ENCODE measurements around the gene THSD7A. TPM values are rescaled to one million over a fixed set of nuclear protein-coding genes. Genes with fewer than 3 reads are reported as not detected.

THSD7A gene
- total and polyA plus RNA-seq, 10 of the 15 experiments (the other 5 are each of a cell fraction or from before 2014, with no cell fraction given): 0.03 to 0.09 (median 0.03) TPM; not detected in 7

DNA sequence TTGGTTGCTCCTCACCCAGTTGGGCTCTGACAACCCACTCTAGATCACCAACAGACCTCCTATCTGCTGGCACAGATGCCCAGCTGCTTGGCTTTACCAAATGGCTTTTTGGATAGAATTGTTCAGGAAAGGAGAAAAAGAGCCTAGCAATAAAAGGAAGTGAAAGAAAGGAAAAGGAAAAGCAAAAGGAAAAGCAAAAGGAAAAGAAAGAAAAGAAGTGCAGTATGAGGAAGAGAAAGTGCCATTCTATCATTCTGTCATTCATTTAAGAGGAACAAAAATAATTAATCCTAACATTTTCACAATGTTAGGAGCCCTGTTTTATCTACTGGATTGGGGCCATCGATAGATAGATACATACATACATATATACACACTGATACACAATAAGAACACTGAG lies 353.6 kb downstream of the THSD7A start (continued):
- TF ChIP-seq, protein P1, sequence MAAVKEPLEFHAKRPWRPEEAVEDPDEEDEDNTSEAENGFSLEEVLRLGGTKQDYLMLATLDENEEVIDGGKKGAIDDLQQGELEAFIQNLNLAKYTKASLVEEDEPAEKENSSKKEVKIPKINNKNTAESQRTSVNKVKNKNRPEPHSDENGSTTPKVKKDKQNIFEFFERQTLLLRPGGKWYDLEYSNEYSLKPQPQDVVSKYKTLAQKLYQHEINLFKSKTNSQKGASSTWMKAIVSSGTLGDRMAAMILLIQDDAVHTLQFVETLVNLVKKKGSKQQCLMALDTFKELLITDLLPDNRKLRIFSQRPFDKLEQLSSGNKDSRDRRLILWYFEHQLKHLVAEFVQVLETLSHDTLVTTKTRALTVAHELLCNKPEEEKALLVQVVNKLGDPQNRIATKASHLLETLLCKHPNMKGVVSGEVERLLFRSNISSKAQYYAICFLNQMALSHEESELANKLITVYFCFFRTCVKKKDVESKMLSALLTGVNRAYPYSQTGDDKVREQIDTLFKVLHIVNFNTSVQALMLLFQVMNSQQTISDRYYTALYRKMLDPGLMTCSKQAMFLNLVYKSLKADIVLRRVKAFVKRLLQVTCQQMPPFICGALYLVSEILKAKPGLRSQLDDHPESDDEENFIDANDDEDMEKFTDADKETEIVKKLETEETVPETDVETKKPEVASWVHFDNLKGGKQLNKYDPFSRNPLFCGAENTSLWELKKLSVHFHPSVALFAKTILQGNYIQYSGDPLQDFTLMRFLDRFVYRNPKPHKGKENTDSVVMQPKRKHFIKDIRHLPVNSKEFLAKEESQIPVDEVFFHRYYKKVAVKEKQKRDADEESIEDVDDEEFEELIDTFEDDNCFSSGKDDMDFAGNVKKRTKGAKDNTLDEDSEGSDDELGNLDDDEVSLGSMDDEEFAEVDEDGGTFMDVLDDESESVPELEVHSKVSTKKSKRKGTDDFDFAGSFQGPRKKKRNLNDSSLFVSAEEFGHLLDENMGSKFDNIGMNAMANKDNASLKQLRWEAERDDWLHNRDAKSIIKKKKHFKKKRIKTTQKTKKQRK (IDR thresholded peaks at IDR 0.05; ENCODE audit: low read depth, low read length): no peak
- no peak for TF ChIP-seq SMAD1 (IDR thresholded peaks at IDR 0.05; ENCODE audit: low read depth, partially characterized antibody)
- TF ChIP-seq, protein P2, sequence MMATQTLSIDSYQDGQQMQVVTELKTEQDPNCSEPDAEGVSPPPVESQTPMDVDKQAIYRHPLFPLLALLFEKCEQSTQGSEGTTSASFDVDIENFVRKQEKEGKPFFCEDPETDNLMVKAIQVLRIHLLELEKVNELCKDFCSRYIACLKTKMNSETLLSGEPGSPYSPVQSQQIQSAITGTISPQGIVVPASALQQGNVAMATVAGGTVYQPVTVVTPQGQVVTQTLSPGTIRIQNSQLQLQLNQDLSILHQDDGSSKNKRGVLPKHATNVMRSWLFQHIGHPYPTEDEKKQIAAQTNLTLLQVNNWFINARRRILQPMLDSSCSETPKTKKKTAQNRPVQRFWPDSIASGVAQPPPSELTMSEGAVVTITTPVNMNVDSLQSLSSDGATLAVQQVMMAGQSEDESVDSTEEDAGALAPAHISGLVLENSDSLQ (IDR thresholded peaks at IDR 0.05): no peak
- no peak for TF ChIP-seq MTA2 (IDR thresholded peaks at IDR 0.05; ENCODE audit: low read depth)

DNA sequence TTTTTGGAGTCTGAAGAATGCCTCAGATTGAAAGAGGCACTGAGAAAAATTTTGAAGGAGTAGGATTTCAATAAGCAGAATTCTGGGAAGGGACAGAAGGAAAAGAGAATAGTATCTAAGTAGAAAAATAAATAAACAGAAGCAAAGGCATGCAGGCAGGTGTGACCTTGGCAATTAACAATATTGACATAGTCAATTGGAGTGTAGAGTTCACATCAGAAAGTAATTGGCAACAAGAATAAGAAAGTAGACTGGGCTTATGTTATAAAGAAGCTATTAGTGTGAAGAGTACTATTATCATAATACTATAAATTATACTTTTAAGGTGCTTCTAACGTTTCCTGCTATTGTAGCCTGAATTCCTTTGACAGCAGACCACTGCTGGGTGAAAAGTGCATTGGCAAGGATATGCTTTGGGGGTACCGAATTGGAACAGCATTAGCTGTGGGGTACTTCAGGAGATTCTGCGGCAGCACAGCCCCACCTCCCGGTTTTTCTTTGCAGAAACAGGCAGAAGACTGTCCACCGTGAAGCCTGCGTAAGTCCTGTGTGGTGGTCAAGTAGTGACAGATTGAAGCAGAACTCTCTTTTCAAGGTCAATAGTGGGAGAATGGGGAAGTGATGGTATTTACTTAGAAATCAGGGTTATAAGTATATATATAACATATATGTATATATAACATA lies 357.0 kb downstream of the THSD7A start:
- Histone ChIP-seq H3K4me1 (ENCODE audit: control insufficient read depth, insufficient read depth, low read length) (no peaks in the 10 kb centered on the region), H3K9ac (ENCODE audit: control insufficient read depth, insufficient read depth, low read length) (no peak overlapping the region), H3K4me2 (ENCODE audit: control insufficient read depth, insufficient read depth) (no peak overlapping the region), H3K27ac (ENCODE audit: control insufficient read depth, insufficient read depth) (no peak overlapping the region), H3K4me3 (no peak overlapping the region), H3K9me3 (replicated peaks; ENCODE audit: control insufficient read depth, insufficient read depth, low read length) (no peaks in the 10 kb centered on the region), H3K79me2 (ENCODE audit: control insufficient read depth, insufficient read depth, low read length) (no peaks in the 10 kb centered on the region), H2AFZ (ENCODE audit: control insufficient read depth, low read depth, low read length) (no peak overlapping the region), H4K20me1 (ENCODE audit: control insufficient read depth, insufficient read depth) (no peaks in the 10 kb centered on the region), H3K27me3 (replicated peaks in 1 of 2; ENCODE audit: control insufficient read depth in 2 of 2, insufficient read depth in 2 of 2, low read length in 1 of 2) (no peaks in the 10 kb centered on the region), H3K36me3 (ENCODE audit: control insufficient read depth in 2 of 2, insufficient read depth in 2 of 2, low read length in 1 of 2) (no peaks in the 10 kb centered on the region)
- ChIA-PET POLR2A (no interaction called here), SMC1A (ENCODE audit: uncharacterized antibody, unreplicated experiment) (no interaction called here), RAD21 (ENCODE audit: unreplicated experiment) (no interaction called here), CTCF (no interaction called here)
- in situ Hi-C loops (cut with MboI) (no loop called here), intact Hi-C loops (cut with micrococcal nuclease; ENCODE audit: unreplicated experiment) (no loop called here)
- FAIRE-seq (no peak), ATAC-seq (no peak), DNase-seq (ENCODE audit: low read depth, low spot score) (no peak)
- 46% methylated on average over 6 of the region's 6 CpGs for WGBS (ENCODE audit: insufficient coverage, insufficient replicate concordance, low lambda C conversion rate, missing lambda C conversion rate)
- no TSS peak for BruUV-seq (replicated peaks)
- TF ChIP-seq NR2F1 (conservative IDR thresholded peaks at IDR 0.05) (no peak), FOS (IDR thresholded peaks at IDR 0.05; ENCODE audit: borderline replicate concordance, extremely low read depth, insufficient read length) (no peak), JUNB (IDR thresholded peaks at IDR 0.05) (no peak), CBX3 (IDR thresholded peaks at IDR 0.05; ENCODE audit: borderline replicate concordance, low read depth) (no peak), EGR1 (IDR thresholded peaks at IDR 0.05; ENCODE audit: borderline replicate concordance in 1 of 2, low read depth in 2 of 2, low read length in 2 of 2) (no peak)
- TF ChIP-seq, protein P3, sequence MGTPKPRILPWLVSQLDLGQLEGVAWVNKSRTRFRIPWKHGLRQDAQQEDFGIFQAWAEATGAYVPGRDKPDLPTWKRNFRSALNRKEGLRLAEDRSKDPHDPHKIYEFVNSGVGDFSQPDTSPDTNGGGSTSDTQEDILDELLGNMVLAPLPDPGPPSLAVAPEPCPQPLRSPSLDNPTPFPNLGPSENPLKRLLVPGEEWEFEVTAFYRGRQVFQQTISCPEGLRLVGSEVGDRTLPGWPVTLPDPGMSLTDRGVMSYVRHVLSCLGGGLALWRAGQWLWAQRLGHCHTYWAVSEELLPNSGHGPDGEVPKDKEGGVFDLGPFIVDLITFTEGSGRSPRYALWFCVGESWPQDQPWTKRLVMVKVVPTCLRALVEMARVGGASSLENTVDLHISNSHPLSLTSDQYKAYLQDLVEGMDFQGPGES (IDR thresholded peaks at IDR 0.05): no peak
- TF ChIP-seq, protein P4, sequence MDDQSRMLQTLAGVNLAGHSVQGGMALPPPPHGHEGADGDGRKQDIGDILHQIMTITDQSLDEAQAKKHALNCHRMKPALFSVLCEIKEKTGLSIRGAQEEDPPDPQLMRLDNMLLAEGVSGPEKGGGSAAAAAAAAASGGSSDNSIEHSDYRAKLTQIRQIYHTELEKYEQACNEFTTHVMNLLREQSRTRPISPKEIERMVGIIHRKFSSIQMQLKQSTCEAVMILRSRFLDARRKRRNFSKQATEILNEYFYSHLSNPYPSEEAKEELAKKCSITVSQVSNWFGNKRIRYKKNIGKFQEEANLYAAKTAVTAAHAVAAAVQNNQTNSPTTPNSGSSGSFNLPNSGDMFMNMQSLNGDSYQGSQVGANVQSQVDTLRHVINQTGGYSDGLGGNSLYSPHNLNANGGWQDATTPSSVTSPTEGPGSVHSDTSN (IDR thresholded peaks at IDR 0.05; ENCODE audit: insufficient replicate concordance, low read depth, low read length): no peak
